Sigmoid colon (tissue), 7 donors: ENCODE measurements around the gene GNG3. TPM values are rescaled to one million over a fixed set of nuclear protein-coding genes. Genes with fewer than 3 reads are reported as not detected.

ENCODE experiments used
- DNase-seq: peaks from one replicate; pipeline ENCODE4 v3.0.0-alpha.2; 2019
- H3K27ac ChIP-seq, 4 donors: fragments of 200-600 bp; sonication (generic); one replicate each; pipeline ENCODE4 v1.5.1; 2016 to 2019; ENCODE audit warnings: mild to moderate bottlenecking in 1 of 4
- H3K27me3 ChIP-seq, 3 donors: fragments of 200-600 bp; sonication (generic); one replicate each; pipeline ENCODE4 v1.5.1; 2019; ENCODE audit warnings: mild to moderate bottlenecking in 1 of 3
- H3K36me3 ChIP-seq, 4 donors: fragments of 200-600 bp; sonication (generic); one replicate each; pipeline ENCODE4 v1.5.1; 2016 to 2019
- H3K4me1 ChIP-seq, 4 donors: fragments of 200-600 bp; sonication (generic); one replicate each; pipeline ENCODE4 v1.5.1; 2017 to 2019
- H3K4me3 ChIP-seq, 4 donors: fragments of 200-600 bp; sonication (generic); one replicate each; pipeline ENCODE4 v1.5.1; 2017 to 2019; ENCODE audit warnings: mild to moderate bottlenecking in 2 of 4, moderate library complexity in 1 of 4
- H3K9me3 ChIP-seq, 4 donors: fragments of 200-600 bp in 3 of 4; sonication (generic) in 3 of 4; one replicate each; pipeline versions ENCODE4 v1.5.1 to v1.6.1; 2013 to 2019
- EP300 ChIP-seq, 4 donors: sonication (generic); formaldehyde crosslinking; IDR thresholded peaks; one replicate each; pipeline ENCODE4 v1.6.1; 2017; ENCODE audit warnings: antibody characterized with exemption in 4 of 4
- POLR2A ChIP-seq, 2 donors: fragments of 450-650 bp; IDR thresholded peaks; one replicate each; pipeline ENCODE4 v1.6.1; 2016; ENCODE audit warnings: antibody characterized with exemption in 2 of 2, mild to moderate bottlenecking in 2 of 2, moderate library complexity in 2 of 2
- POLR2AphosphoS5 ChIP-seq, 4 donors: sonication (generic); formaldehyde crosslinking; IDR thresholded peaks; one replicate each; pipeline ENCODE4 v1.6.1; 2017; ENCODE audit warnings: antibody characterized with exemption in 4 of 4
- WGBS, 2 donors: extraction: QIAGEN DNeasy Blood & Tissue Kit; methylation state at CpG; one replicate each; pipeline ENCODE4 v1.1.7; 2013; 5-methylcytosine and 5-hydroxymethylcytosine counted together
- intact Hi-C: fragments of 100-400 bp; cut with DNase I; formaldehyde crosslinking; loops from one replicate; pipeline ENCODE4 v1.15.1; 2023
- polyA plus RNA-seq, 3 donors: library from polyadenylated mRNA; stranded (reverse); fragments of 200-250 nt; gene quantifications; one replicate each; pipeline ENCODE4 v1.2.3, GENCODE V29; 2013
- total RNA-seq, 4 donors: library from RNA; depleted of rRNA; stranded (reverse); fragments of >200 nt; gene quantifications; one replicate each; pipeline ENCODE4 v1.1.0, GENCODE V29; 2016
- TF ChIP-seq, protein P1 (sequence below), 4 experiments: fragments of 450-650 bp in 3 of 4; fragments of 200-600 bp in 1 of 4; IDR thresholded peaks; one replicate each; pipeline ENCODE4 v1.5.1; 2016 to 2019; ENCODE audit warnings: antibody characterized with exemption in 4 of 4, mild to moderate bottlenecking in 3 of 4, moderate library complexity in 2 of 4
- donor health status: healthy with polysubstance abuse.
- donor health status: Bipolar disorder and iron deficiency.
- donor health status: healthy.

Gene GNG3
- total and polyA plus RNA-seq, 7 donors, result 1.2 to 5.0 (median 2.7) TPM; not detected in 2

DNA sequence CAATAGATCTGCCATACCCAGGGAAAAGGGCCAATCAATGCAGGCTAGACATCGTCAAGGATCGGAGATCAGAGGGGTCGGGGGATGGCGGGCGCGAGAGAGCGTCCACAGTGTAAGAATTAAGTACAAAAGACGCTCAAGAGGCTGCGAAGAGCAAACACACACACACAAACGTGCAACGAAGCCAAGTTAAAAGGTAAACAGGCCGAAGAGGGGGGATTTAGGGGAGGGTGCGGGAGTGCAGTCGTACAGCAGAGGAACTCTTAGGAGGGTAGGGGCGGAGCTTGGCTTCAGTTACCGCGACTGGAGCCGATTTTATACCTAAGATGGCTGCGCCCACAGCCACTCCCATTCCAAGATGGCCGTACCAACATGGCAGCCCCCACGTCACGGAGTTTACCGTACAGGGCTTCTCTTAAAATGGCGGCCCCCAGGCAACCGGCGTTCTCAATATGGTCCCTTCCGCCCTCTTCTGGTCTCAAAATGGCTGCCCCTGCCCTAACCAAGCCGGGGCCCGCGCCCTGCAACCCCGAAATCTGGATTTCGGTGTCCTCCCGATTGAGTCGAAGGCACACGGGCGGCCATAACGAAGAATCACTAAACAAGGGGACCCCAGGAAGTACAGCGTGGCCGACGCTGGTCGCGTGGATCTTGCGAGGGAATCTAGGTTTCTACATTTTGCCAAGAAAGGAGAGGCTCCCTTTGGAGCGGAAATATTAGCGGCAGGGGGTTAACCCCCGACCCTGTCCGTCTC, 1.9 kb downstream of the GNG3 start:
- 2 to 4% methylated on average over 47 of the region's 47 CpGs for WGBS, 2 donors
- DNase-seq, result peak; percentile 100
- H3K4me1 ChIP-seq, result peaks cover 0 to 40% (median 36%) of the 10 kb centered on the region in 4 donors
- peak overlapping the region; percentile 88 to 94 (median 92) for H3K27ac ChIP-seq
- peaks cover 10 to 41% (median 21%) of the 10 kb centered on the region in 4 donors for H3K36me3 ChIP-seq
- TF ChIP-seq POLR2A (IDR thresholded peaks at IDR 0.05) (peak; percentile 55 to 71), POLR2AphosphoS5 (IDR thresholded peaks at IDR 0.05) (peak; percentile 71 to 91 (median 84)), EP300 (IDR thresholded peaks at IDR 0.05) (no peak)
- TF ChIP-seq, protein P1, sequence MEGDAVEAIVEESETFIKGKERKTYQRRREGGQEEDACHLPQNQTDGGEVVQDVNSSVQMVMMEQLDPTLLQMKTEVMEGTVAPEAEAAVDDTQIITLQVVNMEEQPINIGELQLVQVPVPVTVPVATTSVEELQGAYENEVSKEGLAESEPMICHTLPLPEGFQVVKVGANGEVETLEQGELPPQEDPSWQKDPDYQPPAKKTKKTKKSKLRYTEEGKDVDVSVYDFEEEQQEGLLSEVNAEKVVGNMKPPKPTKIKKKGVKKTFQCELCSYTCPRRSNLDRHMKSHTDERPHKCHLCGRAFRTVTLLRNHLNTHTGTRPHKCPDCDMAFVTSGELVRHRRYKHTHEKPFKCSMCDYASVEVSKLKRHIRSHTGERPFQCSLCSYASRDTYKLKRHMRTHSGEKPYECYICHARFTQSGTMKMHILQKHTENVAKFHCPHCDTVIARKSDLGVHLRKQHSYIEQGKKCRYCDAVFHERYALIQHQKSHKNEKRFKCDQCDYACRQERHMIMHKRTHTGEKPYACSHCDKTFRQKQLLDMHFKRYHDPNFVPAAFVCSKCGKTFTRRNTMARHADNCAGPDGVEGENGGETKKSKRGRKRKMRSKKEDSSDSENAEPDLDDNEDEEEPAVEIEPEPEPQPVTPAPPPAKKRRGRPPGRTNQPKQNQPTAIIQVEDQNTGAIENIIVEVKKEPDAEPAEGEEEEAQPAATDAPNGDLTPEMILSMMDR (IDR thresholded peaks at IDR 0.05), result no peak
- H3K27me3 ChIP-seq, result no peaks in the 10 kb centered on the region
- peak overlapping the region; percentile 44 to 59 (median 55) for H3K4me3 ChIP-seq
- intact Hi-C loops, result loop anchor here (5.0 kb wide), 3 partner anchors 42 to 97 kb away; partner anchors contain the start of genes C11orf98, CSKMT, EML3 and INTS5
- H3K9me3 ChIP-seq, result no peaks in the 10 kb centered on the region

DNA sequence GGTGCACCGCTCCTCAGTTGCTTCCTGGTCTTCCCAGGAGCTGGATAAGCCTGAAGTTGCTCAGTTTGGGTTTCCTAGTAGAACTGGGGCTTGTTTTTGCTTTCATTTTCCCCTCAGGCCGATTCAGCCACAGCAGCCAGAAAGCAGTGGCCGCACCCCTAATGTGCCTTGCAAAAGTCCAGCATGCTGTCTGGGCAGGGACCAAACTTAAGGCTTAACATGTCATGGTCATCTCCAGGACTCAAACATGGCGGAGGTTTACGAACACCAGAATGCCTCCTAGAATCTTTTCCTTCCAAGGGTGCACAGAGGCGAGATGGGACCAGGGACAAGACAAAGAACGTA, 2.5 kb downstream of the GNG3 start:
- peak overlapping the region; percentile 44 to 59 (median 55) for H3K4me3 ChIP-seq
- TF ChIP-seq EP300 (IDR thresholded peaks at IDR 0.05), result no peak
- TF ChIP-seq POLR2A (IDR thresholded peaks at IDR 0.05), result no peak
- TF ChIP-seq POLR2AphosphoS5 (IDR thresholded peaks at IDR 0.05), result no peak
- TF ChIP-seq, protein P1 (IDR thresholded peaks at IDR 0.05), result no peak
- DNase-seq, result peak; percentile 69
- intact Hi-C loops, result no loop called here
- peaks cover 0 to 36% (median 36%) of the 10 kb centered on the region in 4 donors for H3K4me1 ChIP-seq
- no peaks in the 10 kb centered on the region for H3K27me3 ChIP-seq
- no peaks in the 10 kb centered on the region for H3K9me3 ChIP-seq
- 63 to 66% methylated on average over 7 of the region's 7 CpGs for WGBS, 2 donors
- peak overlapping the region; percentile 88 to 94 (median 92) for H3K27ac ChIP-seq
- H3K36me3 ChIP-seq, result peaks cover 14 to 46% (median 27%) of the 10 kb centered on the region in 4 donors

DNA sequence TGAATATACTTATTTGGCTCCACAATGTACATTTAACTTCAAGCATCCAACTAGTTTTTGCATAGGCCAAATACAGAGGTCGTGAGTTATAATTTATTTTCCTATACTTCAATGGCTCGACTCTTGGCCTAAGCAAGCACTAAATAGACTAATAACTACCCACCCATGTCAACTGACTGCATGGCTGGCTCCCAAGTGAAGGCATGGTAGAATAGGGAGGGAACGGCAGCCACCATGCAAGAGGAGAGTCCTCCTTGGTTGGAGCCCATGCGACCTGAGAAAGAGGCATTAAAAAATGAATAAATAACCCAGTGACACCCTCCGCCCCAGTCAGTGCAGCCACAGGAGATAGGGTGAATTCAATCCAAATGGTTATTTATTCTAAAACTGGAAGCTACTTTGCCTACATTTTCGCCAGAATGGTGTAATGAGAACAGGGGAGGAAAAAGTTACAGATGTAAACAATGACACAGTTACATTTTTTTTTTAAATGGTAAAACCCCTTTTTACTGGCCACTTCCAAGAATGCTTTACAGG, 4.9 kb downstream of the GNG3 start:
- Histone ChIP-seq H3K4me3 (no peak overlapping the region), H3K9me3 (no peaks in the 10 kb centered on the region), H3K27me3 (no peaks in the 10 kb centered on the region), H3K27ac (no peak overlapping the region), H3K4me1 (peaks cover 0 to 18% (median 18%) of the 10 kb centered on the region in 4 donors), H3K36me3 (peaks cover 36 to 70% (median 50%) of the 10 kb centered on the region in 4 donors)
- DNase-seq, result no peak
- TF ChIP-seq, protein P1 (IDR thresholded peaks at IDR 0.05), result no peak
- TF ChIP-seq EP300 (IDR thresholded peaks at IDR 0.05) (no peak), POLR2A (IDR thresholded peaks at IDR 0.05) (no peak), POLR2AphosphoS5 (IDR thresholded peaks at IDR 0.05) (no peak)
- intact Hi-C loops, result no loop called here
- WGBS, 2 donors, result 77% methylated on average over 6 of the region's 6 CpGs

- no peak for DNase-seq
- Histone ChIP-seq H3K36me3 (peaks cover 41 to 75% (median 55%) of the 10 kb centered on the region in 4 donors), H3K27me3 (no peaks in the 10 kb centered on the region), H3K4me3 (no peak overlapping the region), H3K9me3 (no peaks in the 10 kb centered on the region), H3K27ac (peak overlapping the region in 1 of 4 donors; percentile 14), H3K4me1 (peaks cover 0 to 18% (median 17%) of the 10 kb centered on the region in 4 donors)
- TF ChIP-seq POLR2AphosphoS5 (IDR thresholded peaks at IDR 0.05) (no peak), EP300 (IDR thresholded peaks at IDR 0.05) (no peak)
- TF ChIP-seq, protein P1 (IDR thresholded peaks at IDR 0.05), result no peak
- 20 to 53% methylated on average over 3 of the region's 3 CpGs for WGBS, 2 donors
- intact Hi-C loops, result no loop called here
Observed at GRCh38 chr11:62712861-62713260, 5.4 kb downstream of the GNG3 start.
